Astrocyte (in vitro differentiated cells and primary cell): ENCODE results near the gene MTARC2.

Experiments used
- CTCF ChIP-seq: IDR thresholded peaks from 2 replicates; pipeline ENCODE4 v1.5.1; 2011; ENCODE audit warnings: low read depth, mild to moderate bottlenecking, inconsistent platforms, low read length, moderate library complexity; ENCODE audit not compliant: insufficient read depth
- EZH2 ChIP-seq: IDR thresholded peaks from 2 replicates; pipeline ENCODE4 v1.6.1; 2012; ENCODE audit warnings: mild to moderate bottlenecking, low read length, inconsistent platforms; ENCODE audit not compliant: insufficient read depth

GRCh38 chr1:220751111-220751510 lies 3.0 kb downstream of the MTARC2 start:
- TF ChIP-seq CTCF (no peak), EZH2 (no peak)
